A549 (cell line): ENCODE data around the gene JARID2.
"Not testable (repeated sequence)": the region's sequence is repeated elsewhere in the genome, so short reads cannot be mapped to it uniquely, and the experiment has no call there.

Experiments
- EP300 ChIP-seq, 2 experiments: fragments of >200 bp; sonication (Bioruptor Twin); formaldehyde crosslinking; IDR thresholded peaks; 2 replicates in 1 of 2; 3 replicates in 1 of 2; pipeline ENCODE4 v1.6.1; 2016 to 2017
- ESRRA ChIP-seq: fragments of 150-350 bp; IDR thresholded peaks from 2 replicates; pipeline ENCODE4 v1.6.1; 2014; ENCODE audit warnings: mild to moderate bottlenecking, low read length, borderline replicate concordance
- JUN ChIP-seq, 2 experiments: fragments of >200 bp; sonication (Bioruptor Twin); formaldehyde crosslinking; IDR thresholded peaks; 2 replicates in 1 of 2; 3 replicates in 1 of 2; pipeline ENCODE4 v1.6.1; 2016 to 2017
- MAZ ChIP-seq: fragments of 150-350 bp; IDR thresholded peaks from 2 replicates; pipeline ENCODE4 v1.6.1; 2014; ENCODE audit warnings: antibody characterized with exemption, low read depth, low read length, borderline replicate concordance
- POLR2A ChIP-seq: IDR thresholded peaks from 2 replicates; pipeline ENCODE4 v1.6.1; 2012; ENCODE audit warnings: mild to moderate bottlenecking, low read length
- POLR2AphosphoS2 ChIP-seq: conservative IDR thresholded peaks from 2 replicates; pipeline ENCODE4 v1.6.1; 2012; ENCODE audit warnings: low read length, improper control_type of control experiment, inconsistent platforms
- RCOR1 ChIP-seq: fragments of 150-350 bp; IDR thresholded peaks from 2 replicates; pipeline ENCODE4 v1.6.1; 2014; ENCODE audit warnings: antibody characterized with exemption, low read length, low read depth
- SMC3 ChIP-seq: fragments of >200 bp; sonication (Bioruptor Twin); formaldehyde crosslinking; IDR thresholded peaks from 3 replicates; pipeline ENCODE4 v1.6.1; 2018; ENCODE audit warnings: inconsistent platforms
- ZFP36 ChIP-seq: fragments of 450-650 bp; IDR thresholded peaks from 2 replicates; pipeline ENCODE4 v1.6.1; 2014; ENCODE audit warnings: borderline replicate concordance; ENCODE audit not compliant: partially characterized antibody
- TF ChIP-seq, protein P1 (sequence below): fragments of 250-450 bp; sonication (Bioruptor Pico); IDR thresholded peaks from 2 replicates; pipeline ENCODE4 v1.5.0; 2021; ENCODE audit warnings: mild to moderate bottlenecking, moderate library complexity, borderline replicate concordance
- TF ChIP-seq, protein P2 (sequence below): fragments of >200 bp; sonication (Bioruptor Twin); formaldehyde crosslinking; IDR thresholded peaks from 3 replicates; pipeline ENCODE4 v1.5.1; 2016

DNA sequence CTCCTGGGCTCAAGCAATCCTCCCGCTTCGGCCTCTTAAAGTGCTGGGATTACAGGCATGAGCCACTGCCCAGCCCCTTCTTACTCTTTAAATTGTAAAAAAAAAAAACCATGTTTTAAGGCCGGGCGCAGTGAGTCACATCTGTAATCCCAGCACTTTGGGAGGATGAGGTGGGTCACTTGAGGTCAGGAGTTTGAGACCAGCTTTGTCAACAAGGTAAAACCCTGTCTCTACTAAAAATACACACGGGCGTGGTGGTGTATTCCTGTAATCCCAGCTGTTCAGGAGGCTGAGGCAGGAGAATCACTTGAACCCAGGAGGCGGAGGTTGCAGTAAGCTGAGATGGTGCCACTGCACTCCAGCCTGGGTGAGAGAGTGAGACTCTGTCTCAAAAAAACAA, 43.6 kb downstream of the JARID2 start:
- TF ChIP-seq, protein P1, sequence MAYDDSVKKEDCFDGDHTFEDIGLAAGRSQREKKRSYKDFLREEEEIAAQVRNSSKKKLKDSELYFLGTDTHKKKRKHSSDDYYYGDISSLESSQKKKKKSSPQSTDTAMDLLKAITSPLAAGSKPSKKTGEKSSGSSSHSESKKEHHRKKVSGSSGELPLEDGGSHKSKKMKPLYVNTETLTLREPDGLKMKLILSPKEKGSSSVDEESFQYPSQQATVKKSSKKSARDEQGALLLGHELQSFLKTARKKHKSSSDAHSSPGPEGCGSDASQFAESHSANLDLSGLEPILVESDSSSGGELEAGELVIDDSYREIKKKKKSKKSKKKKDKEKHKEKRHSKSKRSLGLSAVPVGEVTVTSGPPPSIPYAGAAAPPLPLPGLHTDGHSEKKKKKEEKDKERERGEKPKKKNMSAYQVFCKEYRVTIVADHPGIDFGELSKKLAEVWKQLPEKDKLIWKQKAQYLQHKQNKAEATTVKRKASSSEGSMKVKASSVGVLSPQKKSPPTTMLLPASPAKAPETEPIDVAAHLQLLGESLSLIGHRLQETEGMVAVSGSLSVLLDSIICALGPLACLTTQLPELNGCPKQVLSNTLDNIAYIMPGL (CRISPR knock-in tag) = not testable (repeated sequence)
- not testable (repeated sequence) for TF ChIP-seq SMC3; JUN (IDR thresholded peaks at IDR 0.05); EP300 (IDR thresholded peaks at IDR 0.05); POLR2A; RCOR1; ESRRA; MAZ; ZFP36; POLR2AphosphoS2
- TF ChIP-seq, protein P2, sequence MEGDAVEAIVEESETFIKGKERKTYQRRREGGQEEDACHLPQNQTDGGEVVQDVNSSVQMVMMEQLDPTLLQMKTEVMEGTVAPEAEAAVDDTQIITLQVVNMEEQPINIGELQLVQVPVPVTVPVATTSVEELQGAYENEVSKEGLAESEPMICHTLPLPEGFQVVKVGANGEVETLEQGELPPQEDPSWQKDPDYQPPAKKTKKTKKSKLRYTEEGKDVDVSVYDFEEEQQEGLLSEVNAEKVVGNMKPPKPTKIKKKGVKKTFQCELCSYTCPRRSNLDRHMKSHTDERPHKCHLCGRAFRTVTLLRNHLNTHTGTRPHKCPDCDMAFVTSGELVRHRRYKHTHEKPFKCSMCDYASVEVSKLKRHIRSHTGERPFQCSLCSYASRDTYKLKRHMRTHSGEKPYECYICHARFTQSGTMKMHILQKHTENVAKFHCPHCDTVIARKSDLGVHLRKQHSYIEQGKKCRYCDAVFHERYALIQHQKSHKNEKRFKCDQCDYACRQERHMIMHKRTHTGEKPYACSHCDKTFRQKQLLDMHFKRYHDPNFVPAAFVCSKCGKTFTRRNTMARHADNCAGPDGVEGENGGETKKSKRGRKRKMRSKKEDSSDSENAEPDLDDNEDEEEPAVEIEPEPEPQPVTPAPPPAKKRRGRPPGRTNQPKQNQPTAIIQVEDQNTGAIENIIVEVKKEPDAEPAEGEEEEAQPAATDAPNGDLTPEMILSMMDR = not testable (repeated sequence)
